HepG2 (cell line): ENCODE results near the gene AKT3. TPM values are rescaled to one million over a fixed set of nuclear protein-coding genes. Genes with fewer than 3 reads are reported as not detected.

Experiments
- ATAC-seq: fragments of 200-7000 bp; cut with Tn5 transposase; 3 replicates; pipeline ENCODE4 v1.9.1; 2020; ENCODE audit warnings: mild to moderate bottlenecking, moderate library complexity
- BruUV-seq: library from RNA; stranded (reverse); fragments of 400-500 nt; replicated peaks from 2 replicates; lab custom pipeline; 2021; lab: Mats Ljungman, UMichigan
- CTCF ChIA-PET: fragments of 300-600 bp; formaldehyde crosslinking; extraction: SDS; loops from one replicate; lab custom pipeline; 2021; ENCODE audit warnings: low total read pairs, inconsistent platforms, low intra/inter-chr PET ratio; lab: Yijun Ruan, JAX
- POLR2A ChIA-PET: fragments of 350-600 bp; sonication (Branson Sonifier 250); formaldehyde crosslinking; loops from one replicate; lab custom pipeline; 2020; ENCODE audit warnings: antibody characterized with exemption, inconsistent platforms; lab: Yijun Ruan, JAX
- DNase-seq: peaks from one replicate; pipeline ENCODE4 v3.0.0-alpha.2; 2015; ENCODE audit warnings: low spot score
- FAIRE-seq: peaks from 3 replicates; lab custom pipeline; 2011; peaks lifted over from hg19 to GRCh38; lab: Jason Lieb, UNC
- H2AFZ ChIP-seq: one replicate; pipeline ENCODE4 v1.6.1; 2011; ENCODE audit warnings: low read length, inconsistent platforms
- H3K27ac ChIP-seq: fragments of 300-600 bp; 3 replicates; pipeline ENCODE4 v1.8.0; 2011; ENCODE audit warnings: mixed run types, mild to moderate bottlenecking, mixed read lengths, low read length, inconsistent platforms; ENCODE audit not compliant: insufficient read depth; ENCODE audit errors: extremely low read length
- H3K27me3 ChIP-seq, 2 experiments: fragments of 200-600 bp in 1 of 2; 2 replicates in 1 of 2; 3 replicates in 1 of 2; pipeline versions ENCODE4 v1.6.0 to v1.8.0; 2011; ENCODE audit warnings: low read length in 2 of 2, mild to moderate bottlenecking in 2 of 2, moderate library complexity in 2 of 2, inconsistent platforms in 1 of 2; ENCODE audit not compliant: insufficient read depth in 2 of 2, control insufficient read depth in 1 of 2
- H3K36me3 ChIP-seq, 2 experiments: fragments of 200-600 bp in 1 of 2; replicated peaks in 1 of 2; 2 replicates in 1 of 2; 3 replicates in 1 of 2; pipeline versions ENCODE4 v1.5.1 to v1.8.0; 2011; ENCODE audit warnings: low read length in 2 of 2, inconsistent platforms in 1 of 2; ENCODE audit not compliant: insufficient read depth in 2 of 2, control insufficient read depth in 1 of 2
- H3K4me1 ChIP-seq: 2 replicates; pipeline ENCODE4 v1.5.1; 2012; ENCODE audit warnings: low read length, inconsistent platforms; ENCODE audit not compliant: insufficient read depth
- H3K4me2 ChIP-seq: 2 replicates; pipeline ENCODE4 v1.6.0; 2011; ENCODE audit warnings: low read depth, low read length, inconsistent platforms
- H3K4me3 ChIP-seq, 3 experiments: fragments of 200-600 bp in 1 of 3; sonication (generic), shearing (Covaris generic) in 1 of 3; replicated peaks in 1 of 3; 2 replicates each; pipeline ENCODE4 v1.5.1; 2011 to 2016; ENCODE audit warnings: low read length in 3 of 3, inconsistent platforms in 2 of 3, low read depth in 2 of 3, mild to moderate bottlenecking in 2 of 3, control low read depth in 1 of 3, mixed read lengths in 1 of 3; ENCODE audit not compliant: insufficient read depth in 1 of 3
- H3K79me2 ChIP-seq: one replicate; pipeline ENCODE4 v1.6.1; 2011; ENCODE audit warnings: low read length, inconsistent platforms; ENCODE audit not compliant: insufficient read depth
- H3K9ac ChIP-seq: 2 replicates; pipeline ENCODE4 v1.6.0; 2011; ENCODE audit warnings: mild to moderate bottlenecking, low read depth, low read length, inconsistent platforms; ENCODE audit not compliant: insufficient read depth
- H3K9me3 ChIP-seq: 2 replicates; pipeline ENCODE4 v1.5.1; 2012; ENCODE audit warnings: mild to moderate bottlenecking, low read length
- H4K20me1 ChIP-seq: 2 replicates; pipeline ENCODE4 v1.6.0; 2011; ENCODE audit warnings: inconsistent platforms, mild to moderate bottlenecking, low read length, moderate library complexity; ENCODE audit not compliant: insufficient read depth
- CEBPB ChIP-seq: IDR thresholded peaks from 2 replicates; pipeline ENCODE4 v1.6.1; 2011; ENCODE audit warnings: low read depth, low read length, improper control_type of control experiment, borderline replicate concordance
- ELF3 ChIP-seq: IDR thresholded peaks from 2 replicates; pipeline ENCODE4 v1.6.1; 2016; ENCODE audit warnings: missing genetic modification reagents, missing compliant biosample characterization
- ETV5 ChIP-seq: IDR thresholded peaks from 2 replicates; pipeline ENCODE4 v1.6.1; 2018; ENCODE audit warnings: missing biosample characterization, missing genetic modification reagents, inconsistent platforms, borderline replicate concordance
- GLI4 ChIP-seq: sonication (generic); formaldehyde crosslinking; IDR thresholded peaks from 2 replicates; pipeline ENCODE4 v1.5.1; 2020; ENCODE audit warnings: missing genetic modification reagents, mild to moderate bottlenecking, moderate library complexity, borderline replicate concordance
- MED1 ChIP-seq: sonication (generic); formaldehyde crosslinking; IDR thresholded peaks from 2 replicates; pipeline ENCODE4 v1.4.0; 2020; ENCODE audit warnings: missing genetic modification reagents
- MZF1 ChIP-seq: sonication (generic); formaldehyde crosslinking; IDR thresholded peaks from 2 replicates; pipeline ENCODE4 v1.8.1; 2023; ENCODE audit warnings: mild to moderate bottlenecking, missing genetic modification reagents, borderline replicate concordance
- NCOR1 ChIP-seq: fragments of 200-600 bp; sonication (generic); IDR thresholded peaks from 2 replicates; pipeline ENCODE4 v1.7.0; 2017; ENCODE audit warnings: antibody characterized with exemption, low read length, borderline replicate concordance
- PATZ1 ChIP-seq: sonication (generic); formaldehyde crosslinking; IDR thresholded peaks from 2 replicates; pipeline ENCODE4 v1.4.0; 2020; ENCODE audit warnings: missing genetic modification reagents
- SNAPC2 ChIP-seq: sonication (generic); formaldehyde crosslinking; IDR thresholded peaks from 2 replicates; pipeline ENCODE4 v1.8.1; 2022; ENCODE audit warnings: mild to moderate bottlenecking, missing genetic modification reagents
- ZFYVE20 ChIP-seq: sonication (generic); formaldehyde crosslinking; IDR thresholded peaks from 2 replicates; pipeline ENCODE4 v1.8.0; 2023; ENCODE audit warnings: low read depth, mild to moderate bottlenecking, moderate library complexity, missing genetic modification reagents, borderline replicate concordance
- ZNF615 ChIP-seq: sonication (generic); formaldehyde crosslinking; IDR thresholded peaks from 2 replicates; pipeline ENCODE4 v1.5.0; 2020; ENCODE audit warnings: mild to moderate bottlenecking, missing genetic modification reagents, borderline replicate concordance
- ZNF740 ChIP-seq: sonication (generic); formaldehyde crosslinking; IDR thresholded peaks from 2 replicates; pipeline ENCODE4 v1.4.0; 2020; ENCODE audit warnings: missing genetic modification reagents
- WGBS: methylation state at CpG from one replicate; pipeline ENCODE4 v1.1.6; 2017; ENCODE audit warnings: low lambda C conversion rate; 5-methylcytosine and 5-hydroxymethylcytosine counted together
- in situ Hi-C: cut with HindIII; loops from 2 replicates; pipeline ENCODE4 v1.10.0; 2017; ENCODE audit warnings: low pct_unique_long_range_greater_than_20kb; ENCODE audit not compliant: extremely low pct_ligation_motif_present
- intact Hi-C: fragments of 100-400 bp; cut with micrococcal nuclease; formaldehyde crosslinking; loops from one replicate; pipeline ENCODE4 v1.10.0; 2022; ENCODE audit not compliant: unreplicated experiment
- polyA plus RNA-seq, 8 experiments: library from polyadenylated mRNA; depleted of rRNA in 3 of 8; stranded (reverse) in 7 of 8; unstranded in 1 of 8; fragments of >200 nt; fragmentation: Illumina TruSeq in 4 of 8; extraction: Trizol in 4 of 8; gene quantifications; 2 replicates each; pipeline versions ENCODE4 v1.2.1 to v1.2.3, GENCODE V29; 2011 to 2016; ENCODE audit warnings: low read depth in 4 of 8, missing spikeins in 1 of 8, mixed read lengths in 1 of 8; ENCODE audit not compliant: insufficient read depth in 1 of 8
- total RNA-seq, 5 experiments: library from RNA; depleted of rRNA; stranded (reverse); fragments of >200 nt; fragmentation: Illumina TruSeq; extraction: Trizol; gene quantifications; 2 replicates each; pipeline ENCODE4 v1.2.3, GENCODE V29; 2016; ENCODE audit warnings: low read depth in 1 of 5

AKT3 gene
- total and polyA plus RNA-seq, 2 of the 13 experiments (the other 11 are each of a cell fraction or from before 2014, with no cell fraction given) = 0.07 TPM

- no peak for TF ChIP-seq ZNF740 (CRISPR knock-in tag)
- TF ChIP-seq, all 625 proteins: peak for 0
Observed at GRCh38 chr1:243535014-243535413, 315.0 kb downstream of the AKT3 start (continued).

DNA sequence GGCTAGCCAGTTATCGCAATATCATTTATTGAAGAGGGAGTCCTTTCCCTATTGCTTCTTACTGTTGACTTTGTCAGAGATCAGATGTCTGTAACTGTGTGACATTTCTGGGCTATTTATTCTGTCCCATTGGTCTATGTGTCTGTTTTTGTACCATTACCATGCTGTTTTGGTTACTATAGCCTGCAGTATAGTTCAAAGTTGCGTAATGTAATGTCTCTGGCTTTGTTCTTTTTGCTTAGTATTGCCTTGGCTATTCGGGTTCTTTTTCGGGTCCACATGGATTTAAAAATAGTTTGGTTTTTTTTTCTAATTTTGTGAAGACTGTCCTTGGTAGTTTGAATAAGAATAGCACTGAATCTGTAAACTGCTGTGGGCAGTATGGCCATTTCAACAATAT is 320.5 kb downstream of the AKT3 start:
- Histone ChIP-seq H3K9me3 (no peaks in the 10 kb centered on the region), H3K9ac (no peak overlapping the region), H3K4me1 (no peaks in the 10 kb centered on the region), H3K4me3 (no peak overlapping the region), H3K36me3 (no peaks in the 10 kb centered on the region), H3K27ac (no peak overlapping the region), H4K20me1 (no peaks in the 10 kb centered on the region), H2AFZ (no peak overlapping the region), H3K27me3 (no peaks in the 10 kb centered on the region), H3K4me2 (no peak overlapping the region), H3K79me2 (no peaks in the 10 kb centered on the region)
- no TSS peak for BruUV-seq
- WGBS = 40% methylated on average over 4 of the region's 4 CpGs
- CTCF ChIA-PET = no interaction called here
- no peak for ATAC-seq
- intact Hi-C loops = no loop called here
- peak; percentile 30; the same call in 1 of the 2 replicates for TF ChIP-seq CEBPB
- TF ChIP-seq ELF3 (CRISPR knock-in tag) = no peak
- no peak for TF ChIP-seq ETV5 (CRISPR knock-in tag)
- in situ Hi-C loops = no loop called here
- FAIRE-seq = no peak
- DNase-seq = no peak
- POLR2A ChIA-PET = no interaction called here

- no peaks in the 10 kb centered on the region for H3K36me3 ChIP-seq
- H3K9ac ChIP-seq = no peak overlapping the region
- no peak overlapping the region for H2AFZ ChIP-seq
- no peak for DNase-seq
- no peak overlapping the region for H3K27ac ChIP-seq
- CTCF ChIA-PET = no interaction called here
- H3K4me1 ChIP-seq = no peaks in the 10 kb centered on the region
- in situ Hi-C loops = no loop called here
- WGBS = 70% methylated on average over 2 of the region's 2 CpGs
- TF ChIP-seq SNAPC2 (CRISPR knock-in tag) (no peak), NCOR1 (no peak), ZNF615 (CRISPR knock-in tag) (no peak), GLI4 (CRISPR knock-in tag) (no peak), MED1 (no peak), CEBPB (no peak), PATZ1 (CRISPR knock-in tag) (no peak), ZFYVE20 (CRISPR knock-in tag) (no peak), MZF1 (CRISPR knock-in tag) (no peak)
- TF ChIP-seq, all 625 proteins: peak for 0
- BruUV-seq = no TSS peak
- H3K4me2 ChIP-seq = no peak overlapping the region
- no peaks in the 10 kb centered on the region for H3K9me3 ChIP-seq
- no peaks in the 10 kb centered on the region for H4K20me1 ChIP-seq
- intact Hi-C loops = no loop called here
- H3K79me2 ChIP-seq = no peaks in the 10 kb centered on the region
- H3K27me3 ChIP-seq = no peaks in the 10 kb centered on the region
- no peak for FAIRE-seq
- no peak overlapping the region for H3K4me3 ChIP-seq
- POLR2A ChIA-PET = no interaction called here
- no peak for ATAC-seq
Observed at GRCh38 chr1:243528459-243529121, 321.5 kb downstream of the AKT3 start.
